ENCODE data around the gene ROPN1L. TPM values are rescaled to one million over a fixed set of nuclear protein-coding genes. Genes with fewer than 3 reads are reported as not detected.

The ROPN1L gene
- total RNA-seq, 3 donors from 2014 or later (not counting 1 experiment from before 2014, with no cell fraction given), result 1.2 to 5.2 (median 4.3) TPM

DNA sequence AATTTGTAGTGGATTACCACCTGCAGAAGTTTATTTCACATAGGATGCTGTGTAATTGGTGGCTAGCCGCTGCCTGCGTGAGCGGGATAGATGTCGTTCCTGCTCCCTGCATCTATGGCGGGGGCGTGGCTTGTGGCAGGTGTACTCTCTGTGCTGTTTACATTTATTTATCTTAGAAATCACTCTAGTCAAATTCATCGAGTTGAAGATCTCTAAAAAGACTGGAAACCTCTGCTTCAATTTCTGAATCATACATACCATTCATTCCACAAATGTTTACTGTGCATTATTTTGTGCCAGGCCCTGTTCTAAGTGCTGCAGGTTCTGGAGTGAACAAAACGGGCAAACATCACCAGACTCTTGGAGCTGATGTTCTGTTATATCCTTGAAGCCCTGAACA, 11.9 kb downstream of the ROPN1L start:
- H3K27me3 ChIP-seq (ENCODE audit: control insufficient read depth, insufficient read depth, low read length), result no peaks in the 10 kb centered on the region
- no peak overlapping the region for H3K27ac ChIP-seq (ENCODE audit: low read length)
- TF ChIP-seq, protein P1, sequence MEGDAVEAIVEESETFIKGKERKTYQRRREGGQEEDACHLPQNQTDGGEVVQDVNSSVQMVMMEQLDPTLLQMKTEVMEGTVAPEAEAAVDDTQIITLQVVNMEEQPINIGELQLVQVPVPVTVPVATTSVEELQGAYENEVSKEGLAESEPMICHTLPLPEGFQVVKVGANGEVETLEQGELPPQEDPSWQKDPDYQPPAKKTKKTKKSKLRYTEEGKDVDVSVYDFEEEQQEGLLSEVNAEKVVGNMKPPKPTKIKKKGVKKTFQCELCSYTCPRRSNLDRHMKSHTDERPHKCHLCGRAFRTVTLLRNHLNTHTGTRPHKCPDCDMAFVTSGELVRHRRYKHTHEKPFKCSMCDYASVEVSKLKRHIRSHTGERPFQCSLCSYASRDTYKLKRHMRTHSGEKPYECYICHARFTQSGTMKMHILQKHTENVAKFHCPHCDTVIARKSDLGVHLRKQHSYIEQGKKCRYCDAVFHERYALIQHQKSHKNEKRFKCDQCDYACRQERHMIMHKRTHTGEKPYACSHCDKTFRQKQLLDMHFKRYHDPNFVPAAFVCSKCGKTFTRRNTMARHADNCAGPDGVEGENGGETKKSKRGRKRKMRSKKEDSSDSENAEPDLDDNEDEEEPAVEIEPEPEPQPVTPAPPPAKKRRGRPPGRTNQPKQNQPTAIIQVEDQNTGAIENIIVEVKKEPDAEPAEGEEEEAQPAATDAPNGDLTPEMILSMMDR (IDR thresholded peaks at IDR 0.05), result no peak
- H3K4me3 ChIP-seq (ENCODE audit: low read length), result no peak overlapping the region
- no peak overlapping the region for H3K27ac Mint-ChIP-seq
- ATAC-seq (no peak), DNase-seq (no peak)
- H3K9me3 Mint-ChIP-seq, result no peaks in the 10 kb centered on the region
- H3K27me3 Mint-ChIP-seq (ENCODE audit: low read depth in 2 of 2), result no peaks in the 10 kb centered on the region
- no peaks in the 10 kb centered on the region for H3K36me3 Mint-ChIP-seq
- H3K9me3 ChIP-seq (ENCODE audit: control insufficient read depth, insufficient read depth, low read length), result no peaks in the 10 kb centered on the region
- H3K4me3 Mint-ChIP-seq, result no peak overlapping the region
- peaks cover 16% of the 10 kb centered on the region in 2 donors for H3K4me1 Mint-ChIP-seq
- H3K4me1 ChIP-seq (ENCODE audit: control insufficient read depth, insufficient read depth, low read length), result no peaks in the 10 kb centered on the region
- intact Hi-C loops (cut with micrococcal nuclease), result loop anchor here (5.0 kb wide), 1 partner anchor 1269 kb away; no protein-coding TSS in a partner anchor
- 91% methylated on average over 8 of the region's 8 CpGs for WGBS (ENCODE audit: insufficient coverage)
- H3K36me3 ChIP-seq (ENCODE audit: control insufficient read depth, insufficient read depth, low read length), result no peaks in the 10 kb centered on the region

DNA sequence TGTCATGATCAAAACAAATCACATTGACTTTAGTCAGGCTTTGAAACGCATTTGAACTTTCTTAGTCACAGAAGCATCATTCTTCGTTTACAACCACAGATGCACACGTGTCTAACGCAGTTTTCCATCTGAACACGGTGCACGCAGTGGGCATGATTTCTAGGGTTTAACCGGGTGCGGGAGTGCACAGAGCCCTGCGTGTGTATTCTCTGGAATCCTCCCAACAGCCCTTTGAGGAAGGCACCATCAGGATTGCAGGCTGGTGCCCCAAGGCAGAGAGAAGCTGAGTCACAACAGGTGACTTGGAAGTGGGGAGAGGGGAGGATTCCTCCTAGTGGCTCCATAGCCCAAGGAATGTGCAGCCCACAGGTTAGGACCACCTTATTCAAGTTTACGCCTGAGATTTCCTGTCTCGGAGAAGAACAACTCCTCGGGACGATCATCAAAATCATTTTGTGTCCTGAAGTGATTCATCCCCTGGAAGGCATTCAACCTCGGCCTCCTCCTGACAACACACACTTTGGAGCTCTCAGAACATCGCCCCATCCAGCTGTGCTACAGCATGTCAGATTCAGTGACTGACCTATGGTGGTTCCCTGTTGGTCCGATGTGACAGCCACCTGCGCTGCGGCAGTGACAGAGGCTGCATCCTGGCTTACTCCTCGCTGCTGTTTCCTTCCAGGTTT, 13.1 kb downstream of the ROPN1L start:
- 93% methylated on average over 19 of the region's 19 CpGs for WGBS (ENCODE audit: insufficient coverage)
- intact Hi-C loops (cut with micrococcal nuclease), result loop anchor here (5.0 kb wide), 1 partner anchor 1268 kb away; no protein-coding TSS in a partner anchor

DNA sequence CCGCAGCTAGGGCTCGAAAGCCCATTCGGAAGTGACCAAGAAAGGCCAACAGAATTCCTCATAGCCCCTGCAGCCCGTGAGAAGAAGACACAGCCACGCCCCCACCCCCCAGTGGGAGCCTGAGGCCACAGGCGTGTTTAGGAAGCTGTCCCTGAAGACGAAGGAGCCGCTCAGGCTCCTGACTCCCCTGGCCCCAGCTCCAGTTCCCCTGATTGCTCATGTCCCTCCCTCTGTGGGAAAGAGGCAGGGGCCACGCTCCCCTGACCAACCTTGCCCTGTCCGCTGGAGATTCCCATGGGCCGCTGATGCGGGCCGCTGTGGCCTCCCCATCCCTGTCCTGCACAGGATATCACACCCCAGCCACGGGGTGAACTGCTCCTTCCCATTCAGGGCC, 13.6 kb downstream of the ROPN1L start:
- ATAC-seq (no peak), DNase-seq (no peak)
- TF ChIP-seq, protein P1 (IDR thresholded peaks at IDR 0.05), result no peak
- Mint-ChIP-seq H3K27me3 (ENCODE audit: low read depth in 2 of 2) (no peaks in the 10 kb centered on the region), H3K36me3 (no peaks in the 10 kb centered on the region), H3K27ac (no peak overlapping the region), H3K4me3 (no peak overlapping the region), H3K4me1 (peaks cover 16% of the 10 kb centered on the region in 2 donors), H3K9me3 (no peaks in the 10 kb centered on the region)
- 94% methylated on average over 13 of the region's 14 CpGs for WGBS (ENCODE audit: insufficient coverage)
- Histone ChIP-seq H3K27ac (ENCODE audit: low read length) (no peak overlapping the region), H3K4me1 (ENCODE audit: control insufficient read depth, insufficient read depth, low read length) (no peaks in the 10 kb centered on the region), H3K4me3 (ENCODE audit: low read length) (no peak overlapping the region), H3K9me3 (ENCODE audit: control insufficient read depth, insufficient read depth, low read length) (no peaks in the 10 kb centered on the region), H3K36me3 (ENCODE audit: control insufficient read depth, insufficient read depth, low read length) (no peaks in the 10 kb centered on the region), H3K27me3 (ENCODE audit: control insufficient read depth, insufficient read depth, low read length) (no peaks in the 10 kb centered on the region)
- intact Hi-C loops (cut with micrococcal nuclease), result no loop called here

More for the DNA sequence above, 13.1 kb downstream of the ROPN1L start:
- ATAC-seq (no peak), DNase-seq (no peak)
- no peaks in the 10 kb centered on the region for H3K36me3 ChIP-seq (ENCODE audit: control insufficient read depth, insufficient read depth, low read length)
- H3K4me3 ChIP-seq (ENCODE audit: low read length), result no peak overlapping the region
- no peak overlapping the region for H3K27ac ChIP-seq (ENCODE audit: low read length)
- peaks cover 16% of the 10 kb centered on the region in 2 donors for H3K4me1 Mint-ChIP-seq
- TF ChIP-seq, protein P1 (IDR thresholded peaks at IDR 0.05), result no peak
- H3K9me3 ChIP-seq (ENCODE audit: control insufficient read depth, insufficient read depth, low read length), result no peaks in the 10 kb centered on the region
- H3K4me3 Mint-ChIP-seq, result no peak overlapping the region
- no peaks in the 10 kb centered on the region for H3K27me3 ChIP-seq (ENCODE audit: control insufficient read depth, insufficient read depth, low read length)
- no peak overlapping the region for H3K27ac Mint-ChIP-seq
- H3K9me3 Mint-ChIP-seq, result no peaks in the 10 kb centered on the region
- H3K36me3 Mint-ChIP-seq, result no peaks in the 10 kb centered on the region
- no peaks in the 10 kb centered on the region for H3K27me3 Mint-ChIP-seq (ENCODE audit: low read depth in 2 of 2)
- no peaks in the 10 kb centered on the region for H3K4me1 ChIP-seq (ENCODE audit: control insufficient read depth, insufficient read depth, low read length)

Measured in natural killer cell (primary cell).